Measurements from ENCODE around the gene MYEOV.

The MYEOV gene

GRCh38 chr11:69288883-69289242 lies 5.1 kb upstream of the MYEOV start:
- TF ChIP-seq, protein P1, sequence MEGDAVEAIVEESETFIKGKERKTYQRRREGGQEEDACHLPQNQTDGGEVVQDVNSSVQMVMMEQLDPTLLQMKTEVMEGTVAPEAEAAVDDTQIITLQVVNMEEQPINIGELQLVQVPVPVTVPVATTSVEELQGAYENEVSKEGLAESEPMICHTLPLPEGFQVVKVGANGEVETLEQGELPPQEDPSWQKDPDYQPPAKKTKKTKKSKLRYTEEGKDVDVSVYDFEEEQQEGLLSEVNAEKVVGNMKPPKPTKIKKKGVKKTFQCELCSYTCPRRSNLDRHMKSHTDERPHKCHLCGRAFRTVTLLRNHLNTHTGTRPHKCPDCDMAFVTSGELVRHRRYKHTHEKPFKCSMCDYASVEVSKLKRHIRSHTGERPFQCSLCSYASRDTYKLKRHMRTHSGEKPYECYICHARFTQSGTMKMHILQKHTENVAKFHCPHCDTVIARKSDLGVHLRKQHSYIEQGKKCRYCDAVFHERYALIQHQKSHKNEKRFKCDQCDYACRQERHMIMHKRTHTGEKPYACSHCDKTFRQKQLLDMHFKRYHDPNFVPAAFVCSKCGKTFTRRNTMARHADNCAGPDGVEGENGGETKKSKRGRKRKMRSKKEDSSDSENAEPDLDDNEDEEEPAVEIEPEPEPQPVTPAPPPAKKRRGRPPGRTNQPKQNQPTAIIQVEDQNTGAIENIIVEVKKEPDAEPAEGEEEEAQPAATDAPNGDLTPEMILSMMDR (IDR thresholded peaks at IDR 0.05; ENCODE audit: borderline replicate concordance, control extremely low read depth, extremely low read depth, insufficient read depth, missing control alignments): no peak
- in situ Hi-C loops (cut with MboI; ENCODE audit: low sequenced_read_pairs, unreplicated experiment): loop anchor here (25.0 kb wide), 2 partner anchors 177 to 348 kb away; partner anchors contain the start of gene CCND1
- DNase-seq (ENCODE audit: low spot score): no peak

- DNase-seq (ENCODE audit: low spot score): no peak
- TF ChIP-seq, protein P1 (IDR thresholded peaks at IDR 0.05; ENCODE audit: borderline replicate concordance, control extremely low read depth, extremely low read depth, insufficient read depth, missing control alignments): no peak
- in situ Hi-C loops (cut with MboI; ENCODE audit: low sequenced_read_pairs, unreplicated experiment): loop anchor here (25.0 kb wide), 2 partner anchors 179 to 346 kb away; partner anchors contain the start of gene CCND1
Observed at GRCh38 chr11:69290806-69291205, 3.1 kb upstream of the MYEOV start.

GRCh38 chr11:69291459-69292110 lies 2.4 kb upstream of the MYEOV start:
- TF ChIP-seq, protein P1 (IDR thresholded peaks at IDR 0.05; ENCODE audit: borderline replicate concordance, control extremely low read depth, extremely low read depth, insufficient read depth, missing control alignments): no peak
- in situ Hi-C loops (cut with MboI; ENCODE audit: low sequenced_read_pairs, unreplicated experiment): loop anchor here (25.0 kb wide), 2 partner anchors 179 to 346 kb away; partner anchors contain the start of gene CCND1
- no peak for DNase-seq (ENCODE audit: low spot score)

DNA sequence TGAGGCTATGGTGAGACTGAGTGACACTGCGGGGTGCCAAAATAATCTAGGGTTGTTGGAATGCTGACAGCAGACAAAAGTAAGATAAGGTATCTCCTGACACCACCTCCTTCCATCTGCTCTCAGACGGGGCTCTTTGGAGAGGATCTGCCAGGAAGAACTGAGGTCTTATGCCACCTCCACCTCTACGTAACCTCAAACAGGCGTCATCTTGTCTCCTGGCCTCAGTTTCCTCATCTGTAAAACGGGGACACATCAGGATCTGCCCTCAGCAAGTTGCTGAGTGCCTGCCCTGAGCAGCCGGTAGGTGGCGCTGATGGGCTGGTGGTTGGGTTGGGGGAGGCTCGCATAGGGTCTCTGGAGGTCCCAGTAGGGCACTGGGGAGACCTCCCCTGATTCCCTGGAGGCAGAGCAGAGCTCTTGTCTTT lies 1.7 kb upstream of the MYEOV start:
- in situ Hi-C loops (cut with MboI; ENCODE audit: low sequenced_read_pairs, unreplicated experiment): loop anchor here (25.0 kb wide), 2 partner anchors 180 to 345 kb away; partner anchors contain the start of gene CCND1
- no peak for DNase-seq (ENCODE audit: low spot score)
- TF ChIP-seq, protein P1 (IDR thresholded peaks at IDR 0.05; ENCODE audit: borderline replicate concordance, control extremely low read depth, extremely low read depth, insufficient read depth, missing control alignments): peak; percentile 74

DNA sequence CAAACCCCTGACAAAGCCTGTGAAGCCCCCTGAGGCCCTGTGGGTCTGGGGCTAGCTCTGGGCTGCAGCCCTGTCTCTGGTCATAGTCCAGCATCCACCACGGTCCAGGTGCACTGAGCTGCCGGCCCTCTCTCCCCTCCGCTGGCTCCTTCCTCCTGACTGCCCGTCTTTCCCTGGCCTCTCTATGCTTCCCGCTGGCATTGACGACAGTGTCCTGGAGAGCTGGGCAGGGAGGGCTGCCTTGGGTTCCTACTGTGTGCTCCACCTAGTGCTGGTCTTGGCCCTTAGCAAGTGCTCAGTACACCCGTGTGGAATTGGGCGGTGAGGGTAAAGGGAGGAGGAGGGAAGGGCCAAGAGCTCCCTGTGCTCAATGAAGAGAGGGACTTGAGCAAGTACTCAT lies 868 bp upstream of the MYEOV start:
- TF ChIP-seq, protein P1 (IDR thresholded peaks at IDR 0.05; ENCODE audit: borderline replicate concordance, control extremely low read depth, extremely low read depth, insufficient read depth, missing control alignments): no peak
- no peak for DNase-seq (ENCODE audit: low spot score)
- in situ Hi-C loops (cut with MboI; ENCODE audit: low sequenced_read_pairs, unreplicated experiment): loop anchor here (25.0 kb wide), 2 partner anchors 181 to 344 kb away; partner anchors contain the start of gene CCND1

DNA sequence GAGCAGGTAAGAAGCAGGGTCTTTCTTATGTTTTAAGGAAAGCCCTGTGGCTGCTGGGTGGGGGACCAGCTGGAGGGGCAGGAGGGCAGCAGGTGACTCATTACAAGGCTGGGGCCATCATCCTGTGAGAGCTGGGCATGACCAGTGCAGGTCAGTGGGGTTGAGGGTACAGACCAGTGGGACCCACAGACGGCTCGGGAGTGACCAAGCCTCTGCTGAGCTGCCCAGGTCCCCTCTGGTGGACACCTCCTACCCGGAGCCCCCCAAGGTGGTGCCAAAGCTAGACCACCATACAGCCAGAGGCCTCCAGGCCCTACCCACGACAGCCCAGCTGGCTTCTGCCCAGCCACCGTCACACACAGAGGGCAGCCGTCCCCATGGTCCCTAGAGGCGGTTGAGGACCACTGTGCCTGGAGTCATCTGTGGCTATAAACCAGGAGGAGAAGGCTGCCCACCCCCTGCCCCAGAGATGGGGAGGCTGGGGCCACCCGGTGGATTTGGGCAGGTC lies 670 bp downstream of the MYEOV start:
- TF ChIP-seq, protein P1 (IDR thresholded peaks at IDR 0.05; ENCODE audit: borderline replicate concordance, control extremely low read depth, extremely low read depth, insufficient read depth, missing control alignments): no peak
- in situ Hi-C loops (cut with MboI; ENCODE audit: low sequenced_read_pairs, unreplicated experiment): loop anchor here (25.0 kb wide), 2 partner anchors 182 to 343 kb away; partner anchors contain the start of gene CCND1
- DNase-seq (ENCODE audit: low spot score): no peak
